Upper lobe of right lung (tissue), 1 donor: ENCODE results near the gene RPL21. TPM values are rescaled to one million over a fixed set of nuclear protein-coding genes. Genes with fewer than 3 reads are reported as not detected.

Source experiments
- ATAC-seq: fragments of 200-7000 bp; cut with Tn5 transposase; one replicate; pipeline ENCODE4 v1.9.1; 2020; ENCODE audit warnings: mild to moderate bottlenecking, moderate library complexity
- DNase-seq: peaks from one replicate; pipeline ENCODE4 v3.0.0-alpha.2; 2020
- H3K27ac ChIP-seq: fragments of 200-600 bp; one replicate; pipeline ENCODE4 v1.8.0; 2022
- H3K27me3 ChIP-seq: fragments of 200-600 bp; one replicate; pipeline ENCODE4 v1.8.0; 2022; ENCODE audit warnings: mild to moderate bottlenecking
- H3K36me3 ChIP-seq: fragments of 200-600 bp; one replicate; pipeline ENCODE4 v1.8.0; 2022
- H3K4me1 ChIP-seq: fragments of 200-600 bp; one replicate; pipeline ENCODE4 v1.8.0; 2022
- H3K4me3 ChIP-seq: fragments of 200-600 bp; one replicate; pipeline ENCODE4 v1.8.0; 2022; ENCODE audit warnings: mild to moderate bottlenecking
- H3K9me3 ChIP-seq: fragments of 200-600 bp; one replicate; pipeline ENCODE4 v1.8.0; 2022
- intact Hi-C: fragments of 100-400 bp; cut with DNase I; formaldehyde crosslinking; loops from one replicate; pipeline ENCODE4 v1.11.0; 2022
- total RNA-seq: library from RNA; stranded (reverse); fragmentation: NEBNext Ultra II Directional; extraction: Animal tissue kit (Norgen Biotek cat#: 25700); gene quantifications from one replicate; pipeline ENCODE4 v1.2.1, GENCODE V29; 2021
- TF ChIP-seq, protein P1 (sequence below): fragments of 200-600 bp; IDR thresholded peaks from one replicate; pipeline ENCODE4 v1.8.0; 2022; ENCODE audit warnings: antibody characterized with exemption
- donor health status: DM: no; HTN: yes; CAD: no; lungs with severe emphysema.

Gene RPL21
- total RNA-seq, 1 donor from 2014 or later: 806 TPM

DNA sequence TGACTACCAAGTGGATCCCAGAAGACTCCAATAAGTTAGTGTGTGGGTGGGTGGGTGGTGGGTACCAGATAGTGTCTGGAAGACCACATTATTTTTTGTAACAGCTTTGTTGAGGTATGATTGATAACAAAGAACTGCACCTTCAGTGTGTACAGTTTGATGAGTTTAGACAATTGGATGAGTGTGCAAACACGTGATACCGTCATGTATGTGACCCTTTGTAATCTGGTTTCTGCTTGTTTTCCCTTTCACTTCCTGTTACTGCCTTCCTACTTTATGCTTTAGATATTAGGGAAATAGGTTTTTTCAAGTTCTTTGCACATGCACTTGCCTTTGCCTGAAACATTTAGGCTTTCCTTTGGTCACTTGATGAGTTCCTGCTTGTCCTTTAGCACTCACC, 8.5 kb downstream of the RPL21 start:
- Histone ChIP-seq H3K27ac (peak overlapping the region; percentile 18), H3K4me1 (peaks cover 27% of the 10 kb centered on the region), H3K4me3 (no peak overlapping the region), H3K27me3 (no peaks in the 10 kb centered on the region), H3K36me3 (peaks cover 46% of the 10 kb centered on the region), H3K9me3 (no peaks in the 10 kb centered on the region)
- intact Hi-C loops: no loop called here
- no peak for DNase-seq
- TF ChIP-seq, protein P1, sequence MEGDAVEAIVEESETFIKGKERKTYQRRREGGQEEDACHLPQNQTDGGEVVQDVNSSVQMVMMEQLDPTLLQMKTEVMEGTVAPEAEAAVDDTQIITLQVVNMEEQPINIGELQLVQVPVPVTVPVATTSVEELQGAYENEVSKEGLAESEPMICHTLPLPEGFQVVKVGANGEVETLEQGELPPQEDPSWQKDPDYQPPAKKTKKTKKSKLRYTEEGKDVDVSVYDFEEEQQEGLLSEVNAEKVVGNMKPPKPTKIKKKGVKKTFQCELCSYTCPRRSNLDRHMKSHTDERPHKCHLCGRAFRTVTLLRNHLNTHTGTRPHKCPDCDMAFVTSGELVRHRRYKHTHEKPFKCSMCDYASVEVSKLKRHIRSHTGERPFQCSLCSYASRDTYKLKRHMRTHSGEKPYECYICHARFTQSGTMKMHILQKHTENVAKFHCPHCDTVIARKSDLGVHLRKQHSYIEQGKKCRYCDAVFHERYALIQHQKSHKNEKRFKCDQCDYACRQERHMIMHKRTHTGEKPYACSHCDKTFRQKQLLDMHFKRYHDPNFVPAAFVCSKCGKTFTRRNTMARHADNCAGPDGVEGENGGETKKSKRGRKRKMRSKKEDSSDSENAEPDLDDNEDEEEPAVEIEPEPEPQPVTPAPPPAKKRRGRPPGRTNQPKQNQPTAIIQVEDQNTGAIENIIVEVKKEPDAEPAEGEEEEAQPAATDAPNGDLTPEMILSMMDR: no peak
- ATAC-seq: peak; percentile 66

DNA sequence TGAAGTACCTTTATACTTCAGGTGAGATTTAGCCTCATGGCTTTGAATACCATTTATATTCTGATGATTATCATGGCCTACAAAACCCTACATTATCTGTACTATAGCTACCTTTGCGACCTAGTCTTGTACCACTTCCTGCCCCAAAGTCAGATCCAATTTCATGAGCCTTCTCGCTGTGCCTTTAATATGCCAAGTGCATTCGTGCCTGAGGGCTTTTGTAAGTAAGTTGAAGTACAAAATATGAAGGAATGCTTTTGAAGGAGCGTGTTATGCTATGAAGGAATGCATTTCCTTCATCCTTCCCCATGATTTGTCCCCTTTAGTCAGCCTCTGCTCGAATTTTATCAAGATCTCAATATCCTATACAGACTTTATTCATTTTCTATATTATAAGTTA, 10.0 kb downstream of the RPL21 start:
- Histone ChIP-seq H3K27me3 (no peaks in the 10 kb centered on the region), H3K27ac (peak overlapping the region; percentile 61), H3K4me3 (no peak overlapping the region), H3K4me1 (peaks cover 22% of the 10 kb centered on the region), H3K9me3 (no peaks in the 10 kb centered on the region), H3K36me3 (peaks cover 30% of the 10 kb centered on the region)
- ATAC-seq (peak; percentile 67), DNase-seq (no peak)
- TF ChIP-seq, protein P1: no peak
- intact Hi-C loops: no loop called here

DNA sequence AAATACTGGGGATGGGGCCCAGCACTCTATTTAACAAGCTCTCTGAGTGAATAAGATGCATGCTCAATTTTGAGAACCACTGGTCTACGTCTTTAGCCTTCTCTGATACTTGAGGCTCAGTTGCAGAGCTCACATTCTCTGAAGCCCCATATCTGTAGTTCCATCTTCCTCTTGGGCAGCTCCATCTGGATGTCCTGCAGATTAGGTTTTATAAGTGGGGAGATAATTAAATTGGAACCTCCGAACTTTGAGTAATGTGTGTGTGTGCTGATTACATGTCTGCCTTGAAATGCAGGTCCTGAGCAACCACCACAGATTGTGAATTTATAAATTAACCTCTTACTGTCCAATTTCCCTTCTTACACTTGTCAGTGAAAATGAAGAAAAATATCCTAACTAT, 12.1 kb downstream of the RPL21 start:
- H3K27ac ChIP-seq: no peak overlapping the region
- H3K4me3 ChIP-seq: no peak overlapping the region
- H3K4me1 ChIP-seq: peaks cover 32% of the 10 kb centered on the region
- no peaks in the 10 kb centered on the region for H3K9me3 ChIP-seq
- DNase-seq (no peak), ATAC-seq (no peak)
- TF ChIP-seq, protein P1: no peak
- no peaks in the 10 kb centered on the region for H3K27me3 ChIP-seq
- intact Hi-C loops: no loop called here
- H3K36me3 ChIP-seq: peaks cover 10% of the 10 kb centered on the region

DNA sequence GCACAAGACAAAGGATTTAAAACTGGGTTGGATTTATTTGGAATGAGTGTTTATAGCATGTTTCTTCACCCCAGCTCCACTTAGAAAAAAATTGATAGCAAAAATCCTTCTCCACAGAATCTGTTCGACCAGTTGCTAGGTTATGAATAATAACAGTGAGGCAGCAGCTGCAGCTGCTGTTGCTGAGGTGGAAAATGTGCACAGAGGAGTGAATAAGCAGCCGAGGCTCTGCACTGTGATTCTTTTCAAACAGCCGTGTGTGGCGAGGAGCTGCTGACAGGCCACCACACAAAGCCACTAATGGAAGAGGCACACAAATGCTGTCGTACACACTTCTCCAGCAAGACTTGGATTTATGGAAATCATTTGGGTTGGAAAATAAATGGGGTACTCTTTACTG, 12.8 kb downstream of the RPL21 start:
- H3K9me3 ChIP-seq: no peaks in the 10 kb centered on the region
- TF ChIP-seq, protein P1: no peak
- ATAC-seq: no peak
- intact Hi-C loops: no loop called here
- H3K27me3 ChIP-seq: no peaks in the 10 kb centered on the region
- no peak overlapping the region for H3K27ac ChIP-seq
- peaks cover 2% of the 10 kb centered on the region for H3K36me3 ChIP-seq
- peaks cover 32% of the 10 kb centered on the region for H3K4me1 ChIP-seq
- no peak overlapping the region for H3K4me3 ChIP-seq
- DNase-seq: no peak

DNA sequence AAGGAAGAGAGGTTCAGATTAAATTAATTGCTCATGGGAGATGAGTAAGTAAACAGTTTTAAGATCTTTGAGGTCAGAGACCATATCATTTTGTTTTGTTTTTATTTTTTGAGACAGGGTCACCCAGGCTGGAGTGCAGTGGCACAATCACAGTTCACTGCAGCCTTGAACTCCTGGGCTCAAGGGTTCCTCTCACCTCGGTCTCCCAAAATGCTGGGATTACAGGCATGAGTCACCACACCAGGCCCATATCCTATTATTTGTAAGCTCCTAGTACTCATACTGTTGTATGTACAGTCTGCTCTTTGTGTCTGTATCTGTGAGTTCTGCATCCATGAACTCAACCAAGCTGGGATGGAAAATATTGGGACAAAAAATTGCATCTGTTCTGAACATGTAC, 13.3 kb downstream of the RPL21 start:
- TF ChIP-seq, protein P1: no peak
- Histone ChIP-seq H3K4me3 (no peak overlapping the region), H3K9me3 (no peaks in the 10 kb centered on the region), H3K36me3 (no peaks in the 10 kb centered on the region), H3K27ac (no peak overlapping the region), H3K27me3 (no peaks in the 10 kb centered on the region), H3K4me1 (peaks cover 32% of the 10 kb centered on the region)
- no peak for DNase-seq
- no peak for ATAC-seq
- intact Hi-C loops: no loop called here

DNA sequence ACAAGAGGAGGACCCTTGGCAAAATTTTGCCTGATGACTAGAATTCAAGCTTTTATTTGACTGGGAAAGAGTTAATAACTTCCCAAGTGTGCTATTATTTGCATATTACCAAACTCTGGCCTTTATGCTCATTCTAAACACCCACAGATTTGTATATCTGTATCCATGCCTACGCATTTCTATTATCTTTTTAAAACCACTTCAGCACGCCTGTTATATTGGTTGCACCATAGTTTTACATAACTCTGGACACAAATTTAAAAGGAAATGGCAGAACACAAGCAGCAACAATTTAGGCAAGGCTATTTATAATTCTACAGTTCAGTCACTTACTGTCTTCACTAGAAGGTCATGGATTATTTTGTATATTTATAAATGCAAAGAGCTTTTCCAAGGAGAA, 15.6 kb downstream of the RPL21 start:
- intact Hi-C loops: no loop called here
- peak overlapping the region; percentile 55 for H3K27ac ChIP-seq
- no peaks in the 10 kb centered on the region for H3K27me3 ChIP-seq
- H3K9me3 ChIP-seq: no peaks in the 10 kb centered on the region
- ATAC-seq (no peak), DNase-seq (no peak)
- TF ChIP-seq, protein P1: no peak
- peaks cover 33% of the 10 kb centered on the region for H3K4me1 ChIP-seq
- H3K36me3 ChIP-seq: no peaks in the 10 kb centered on the region
- H3K4me3 ChIP-seq: no peak overlapping the region
